ENCODE results near the gene ITGB3.
"Not testable (repeated sequence)": the region's sequence is repeated elsewhere in the genome, so short reads cannot be mapped to it uniquely, and the experiment has no call there.

Gene ITGB3

GRCh38 chr17:47223460-47223859 lies 30.2 kb upstream of the ITGB3 start:
- DNase-seq = no peak

GRCh38 chr17:47224077-47224476 lies 29.6 kb upstream of the ITGB3 start:
- DNase-seq = not testable (repeated sequence)

GRCh38 chr17:47224966-47225365 lies 28.7 kb upstream of the ITGB3 start:
- no peak for DNase-seq

GRCh38 chr17:47225436-47225858 lies 28.2 kb upstream of the ITGB3 start:
- no peak for DNase-seq

GRCh38 chr17:47225911-47226688 lies 27.5 kb upstream of the ITGB3 start:
- no peak for DNase-seq

GRCh38 chr17:47227862-47228261 lies 25.8 kb upstream of the ITGB3 start:
- no peak for DNase-seq

- DNase-seq = peak; percentile 81
Observed at GRCh38 chr17:47229535-47230443, 23.8 kb upstream of the ITGB3 start.

GRCh38 chr17:47230864-47231263 lies 22.8 kb upstream of the ITGB3 start:
- no peak for DNase-seq

GRCh38 chr17:47231334-47231733 lies 22.3 kb upstream of the ITGB3 start:
- no peak for DNase-seq

GRCh38 chr17:47231866-47232265 lies 21.8 kb upstream of the ITGB3 start:
- no peak for DNase-seq

- no peak for DNase-seq
Observed at GRCh38 chr17:47232465-47232864, 21.2 kb upstream of the ITGB3 start.

GRCh38 chr17:47235506-47235905 lies 18.1 kb upstream of the ITGB3 start:
- no peak for DNase-seq

GRCh38 chr17:47235923-47236322 lies 17.7 kb upstream of the ITGB3 start:
- no peak for DNase-seq

- no peak for DNase-seq
Observed at GRCh38 chr17:47237841-47238240, 15.8 kb upstream of the ITGB3 start.

GRCh38 chr17:47238321-47239010 lies 15.2 kb upstream of the ITGB3 start:
- no peak for DNase-seq

GRCh38 chr17:47239619-47239966 lies 14.0 kb upstream of the ITGB3 start:
- DNase-seq = no peak

- DNase-seq = no peak
Observed at GRCh38 chr17:47239967-47240651, 13.5 kb upstream of the ITGB3 start.

GRCh38 chr17:47240806-47241205 lies 12.8 kb upstream of the ITGB3 start:
- DNase-seq = no peak

- DNase-seq = no peak
Observed at GRCh38 chr17:47242648-47243047, 11.0 kb upstream of the ITGB3 start.

- DNase-seq = no peak
Observed at GRCh38 chr17:47243737-47244598, 9.7 kb upstream of the ITGB3 start.

- no peak for DNase-seq
Observed at GRCh38 chr17:47244697-47245096, 8.9 kb upstream of the ITGB3 start.

- no peak for DNase-seq
Observed at GRCh38 chr17:47246120-47246519, 7.5 kb upstream of the ITGB3 start.

All from activated CD8-positive, alpha-beta memory T cell treated with anti-CD3 and anti-CD28 coated beads for 24 hours (primary cell).